ENCODE data around the gene WWC1. TPM values are rescaled to one million over a fixed set of nuclear protein-coding genes. Genes with fewer than 3 reads are reported as not detected.

WWC1 gene
- total RNA-seq, 1 experiment from 2014 or later, result 52.6 TPM

DNA sequence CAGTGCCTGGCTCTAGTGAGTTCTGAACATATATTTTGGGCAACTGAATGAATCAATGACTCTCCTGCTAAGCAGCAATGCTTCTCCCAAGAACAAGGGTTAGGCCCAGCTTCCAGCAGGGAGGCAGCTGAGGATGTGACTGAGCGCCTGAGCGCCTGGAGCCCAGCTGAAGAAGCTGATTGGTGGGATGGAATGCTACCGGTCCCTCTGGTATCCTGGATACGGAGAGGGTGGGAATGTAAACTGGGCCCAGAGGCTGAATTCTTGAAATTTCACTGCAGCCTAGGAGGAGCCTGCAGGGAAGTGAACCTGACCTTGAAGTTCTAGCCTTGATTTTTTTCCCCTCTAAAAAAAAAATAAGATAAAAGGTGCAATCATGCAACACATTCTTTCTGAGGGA lies 43.2 kb downstream of the WWC1 start:
- no peak overlapping the region for H3K27ac ChIP-seq (ENCODE audit: low read depth, low read length)
- peaks cover 87% of the 10 kb centered on the region for H3K79me2 ChIP-seq (ENCODE audit: insufficient read depth, low read length)
- no peaks in the 10 kb centered on the region for H3K9me3 ChIP-seq (ENCODE audit: control insufficient read depth in 1 of 2, insufficient read depth in 1 of 2, low read depth in 1 of 2, low read length in 2 of 2)
- no peak overlapping the region for H3K4me3 ChIP-seq (replicated peaks in 1 of 2; ENCODE audit: low read depth in 1 of 2, low read length in 2 of 2)
- no peak for TF ChIP-seq FOSL1 (IDR thresholded peaks at IDR 0.05; ENCODE audit: low read depth)
- no peak for TF ChIP-seq EZH2 (IDR thresholded peaks at IDR 0.05)
- TF ChIP-seq POLR2A (IDR thresholded peaks at IDR 0.05; ENCODE audit: borderline replicate concordance, extremely low read depth, insufficient read depth, insufficient read length), result no peak
- TF ChIP-seq, protein P1, sequence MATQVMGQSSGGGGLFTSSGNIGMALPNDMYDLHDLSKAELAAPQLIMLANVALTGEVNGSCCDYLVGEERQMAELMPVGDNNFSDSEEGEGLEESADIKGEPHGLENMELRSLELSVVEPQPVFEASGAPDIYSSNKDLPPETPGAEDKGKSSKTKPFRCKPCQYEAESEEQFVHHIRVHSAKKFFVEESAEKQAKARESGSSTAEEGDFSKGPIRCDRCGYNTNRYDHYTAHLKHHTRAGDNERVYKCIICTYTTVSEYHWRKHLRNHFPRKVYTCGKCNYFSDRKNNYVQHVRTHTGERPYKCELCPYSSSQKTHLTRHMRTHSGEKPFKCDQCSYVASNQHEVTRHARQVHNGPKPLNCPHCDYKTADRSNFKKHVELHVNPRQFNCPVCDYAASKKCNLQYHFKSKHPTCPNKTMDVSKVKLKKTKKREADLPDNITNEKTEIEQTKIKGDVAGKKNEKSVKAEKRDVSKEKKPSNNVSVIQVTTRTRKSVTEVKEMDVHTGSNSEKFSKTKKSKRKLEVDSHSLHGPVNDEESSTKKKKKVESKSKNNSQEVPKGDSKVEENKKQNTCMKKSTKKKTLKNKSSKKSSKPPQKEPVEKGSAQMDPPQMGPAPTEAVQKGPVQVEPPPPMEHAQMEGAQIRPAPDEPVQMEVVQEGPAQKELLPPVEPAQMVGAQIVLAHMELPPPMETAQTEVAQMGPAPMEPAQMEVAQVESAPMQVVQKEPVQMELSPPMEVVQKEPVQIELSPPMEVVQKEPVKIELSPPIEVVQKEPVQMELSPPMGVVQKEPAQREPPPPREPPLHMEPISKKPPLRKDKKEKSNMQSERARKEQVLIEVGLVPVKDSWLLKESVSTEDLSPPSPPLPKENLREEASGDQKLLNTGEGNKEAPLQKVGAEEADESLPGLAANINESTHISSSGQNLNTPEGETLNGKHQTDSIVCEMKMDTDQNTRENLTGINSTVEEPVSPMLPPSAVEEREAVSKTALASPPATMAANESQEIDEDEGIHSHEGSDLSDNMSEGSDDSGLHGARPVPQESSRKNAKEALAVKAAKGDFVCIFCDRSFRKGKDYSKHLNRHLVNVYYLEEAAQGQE (IDR thresholded peaks at IDR 0.05; ENCODE audit: low read depth), result no peak
- no peak for TF ChIP-seq ZFX (IDR thresholded peaks at IDR 0.05)
- no peak for TF ChIP-seq POLR2AphosphoS5 (IDR thresholded peaks at IDR 0.05; ENCODE audit: low read depth, low read length)
- no peak for TF ChIP-seq ELF1 (IDR thresholded peaks at IDR 0.05; ENCODE audit: borderline replicate concordance, low read depth)
- no peak for TF ChIP-seq SRF (IDR thresholded peaks at IDR 0.05; ENCODE audit: low read depth)
- TF ChIP-seq, protein P2, sequence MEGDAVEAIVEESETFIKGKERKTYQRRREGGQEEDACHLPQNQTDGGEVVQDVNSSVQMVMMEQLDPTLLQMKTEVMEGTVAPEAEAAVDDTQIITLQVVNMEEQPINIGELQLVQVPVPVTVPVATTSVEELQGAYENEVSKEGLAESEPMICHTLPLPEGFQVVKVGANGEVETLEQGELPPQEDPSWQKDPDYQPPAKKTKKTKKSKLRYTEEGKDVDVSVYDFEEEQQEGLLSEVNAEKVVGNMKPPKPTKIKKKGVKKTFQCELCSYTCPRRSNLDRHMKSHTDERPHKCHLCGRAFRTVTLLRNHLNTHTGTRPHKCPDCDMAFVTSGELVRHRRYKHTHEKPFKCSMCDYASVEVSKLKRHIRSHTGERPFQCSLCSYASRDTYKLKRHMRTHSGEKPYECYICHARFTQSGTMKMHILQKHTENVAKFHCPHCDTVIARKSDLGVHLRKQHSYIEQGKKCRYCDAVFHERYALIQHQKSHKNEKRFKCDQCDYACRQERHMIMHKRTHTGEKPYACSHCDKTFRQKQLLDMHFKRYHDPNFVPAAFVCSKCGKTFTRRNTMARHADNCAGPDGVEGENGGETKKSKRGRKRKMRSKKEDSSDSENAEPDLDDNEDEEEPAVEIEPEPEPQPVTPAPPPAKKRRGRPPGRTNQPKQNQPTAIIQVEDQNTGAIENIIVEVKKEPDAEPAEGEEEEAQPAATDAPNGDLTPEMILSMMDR (IDR thresholded peaks at IDR 0.05 in 2 of 3, conservative IDR thresholded peaks at IDR 0.05 in 1 of 3; ENCODE audit: borderline replicate concordance in 1 of 3, insufficient read depth in 1 of 3, low read depth in 2 of 3, low read length in 2 of 3), result no peak
- no peak for TF ChIP-seq TCF7L2 (IDR thresholded peaks at IDR 0.05; ENCODE audit: borderline replicate concordance, extremely low read depth, insufficient read depth, insufficient read length)
- CTCF ChIA-PET, result no interaction called here
- peaks cover 11% of the 10 kb centered on the region; the same call in 1 of the 2 replicates for H4K20me1 ChIP-seq (ENCODE audit: insufficient read depth)
- H3K36me3 ChIP-seq (ENCODE audit: control insufficient read depth in 1 of 2, insufficient read depth in 2 of 2, low read length in 2 of 2), result no peaks in the 10 kb centered on the region
- POLR2A ChIA-PET, result no interaction called here
- DNase-seq (ENCODE audit: low read depth, low spot score), result no peak
- no TSS peak for BruUV-seq (replicated peaks)
- no peak overlapping the region for H3K4me2 ChIP-seq (ENCODE audit: low read length)
- H3K9ac ChIP-seq (ENCODE audit: low read length), result no peak overlapping the region
- no peaks in the 10 kb centered on the region for H3K9me2 ChIP-seq (ENCODE audit: insufficient read depth)
- intact Hi-C loops (cut with micrococcal nuclease), result no loop called here
- H2AFZ ChIP-seq (ENCODE audit: low read depth, low read length, poor library complexity, severe bottlenecking), result no peak overlapping the region
- H3K4me1 ChIP-seq (ENCODE audit: control insufficient read depth in 1 of 2, insufficient read depth in 2 of 2, low read length in 2 of 2), result peaks cover 3 to 29% of the 10 kb centered on the region in 2 experiments; a peak in 2 of 4 replicates
- RAD21 ChIA-PET (ENCODE audit: low non-redundant PET in 1 of 2, low total read pairs in 2 of 2, uncharacterized antibody in 2 of 2, unreplicated experiment in 2 of 2), result no interaction called here
- peak; percentile 38; the same call in 1 of the 2 replicates for ATAC-seq
- H3K27me3 ChIP-seq (ENCODE audit: insufficient read depth, low read length), result no peaks in the 10 kb centered on the region
